Endothelial cell of umbilical vein (primary cell): ENCODE data around the gene ZNF423. TPM values are rescaled to one million over a fixed set of nuclear protein-coding genes. Genes with fewer than 3 reads are reported as not detected.
A peak's percentile ranks its signal among the peaks of the same experiment; 100 is the strongest.

Experiments used
- BruUV-seq: library from RNA; stranded (reverse); fragments of 400-500 nt; replicated peaks from 2 replicates; lab custom pipeline; 2021; lab: Mats Ljungman, UMichigan
- CTCF ChIA-PET: fragments of 300-600, 350-600 bp; sonication (Branson Sonifier 250); formaldehyde crosslinking; loops from one replicate; lab custom pipeline; 2021; ENCODE audit warnings: antibody characterized with exemption, inconsistent platforms; lab: Charles Lee
- POLR2A ChIA-PET: fragments of 300-600, 350-600 bp; sonication (Branson Sonifier 250); formaldehyde crosslinking; loops from one replicate; lab custom pipeline; 2021; ENCODE audit warnings: antibody characterized with exemption, inconsistent platforms; lab: Charles Lee
- DNase-seq: peaks from one replicate; pipeline ENCODE4 v3.0.0-alpha.2; 2011; ENCODE audit warnings: low read depth, low spot score
- FAIRE-seq: peaks from 2 replicates; lab custom pipeline; 2011; peaks lifted over from hg19 to GRCh38; lab: Jason Lieb, UNC
- H2AFZ ChIP-seq: 2 replicates; pipeline ENCODE4 v1.6.0; 2012; ENCODE audit warnings: low read depth, low read length, control low read depth, inconsistent platforms
- H3K27ac ChIP-seq: 2 replicates; pipeline ENCODE4 v1.5.1; 2011; ENCODE audit warnings: low read depth, mild to moderate bottlenecking, control low read depth, low read length, moderate library complexity; ENCODE audit not compliant: insufficient read depth
- H3K27me3 ChIP-seq, 2 experiments: 2 replicates each; pipeline versions ENCODE4 v1.6.0 to v1.6.1; 2011; ENCODE audit warnings: low read length in 2 of 2, mixed read lengths in 1 of 2; ENCODE audit not compliant: control insufficient read depth in 2 of 2, insufficient read depth in 2 of 2
- H3K36me3 ChIP-seq, 2 experiments: 2 replicates in 1 of 2; 3 replicates in 1 of 2; pipeline ENCODE4 v1.5.1; 2011; ENCODE audit warnings: low read length in 2 of 2, mild to moderate bottlenecking in 1 of 2, moderate library complexity in 1 of 2; ENCODE audit not compliant: control insufficient read depth in 2 of 2, insufficient read depth in 2 of 2; ENCODE audit errors: extremely low read depth in 1 of 2
- H3K4me1 ChIP-seq: 3 replicates; pipeline ENCODE4 v1.5.1; 2011; ENCODE audit warnings: mild to moderate bottlenecking, low read length; ENCODE audit not compliant: control insufficient read depth, insufficient read depth; ENCODE audit errors: extremely low read depth
- H3K4me2 ChIP-seq: 2 replicates; pipeline ENCODE4 v1.6.1; 2011; ENCODE audit warnings: low read length, control low read depth, mixed read lengths; ENCODE audit not compliant: insufficient read depth
- H3K4me3 ChIP-seq, 3 experiments: fragments of 200-600 bp in 1 of 3; sonication (generic), shearing (Covaris generic) in 1 of 3; replicated peaks in 1 of 3; 2 replicates each; pipeline ENCODE4 v1.5.1; 2011 to 2016; ENCODE audit warnings: control low read depth in 3 of 3, low read length in 3 of 3, mild to moderate bottlenecking in 2 of 3, inconsistent platforms in 1 of 3, low read depth in 1 of 3, moderate library complexity in 1 of 3; ENCODE audit not compliant: insufficient read depth in 1 of 3
- H3K79me2 ChIP-seq: 2 replicates; pipeline ENCODE4 v1.6.0; 2012; ENCODE audit warnings: low read length, inconsistent platforms; ENCODE audit not compliant: control insufficient read depth, insufficient read depth
- H3K9ac ChIP-seq: replicated peaks from 2 replicates; pipeline ENCODE3; 2011; ENCODE audit warnings: low read length, control low read depth; ENCODE audit not compliant: insufficient read depth; ENCODE audit errors: extremely low read depth
- H3K9me1 ChIP-seq: replicated peaks from 3 replicates; pipeline ENCODE4 v1.6.0; 2011; ENCODE audit warnings: mild to moderate bottlenecking, low read length; ENCODE audit not compliant: control insufficient read depth, insufficient read depth; ENCODE audit errors: extremely low read depth
- H3K9me3 ChIP-seq: replicated peaks from 2 replicates; pipeline ENCODE4 v1.5.1; 2012; ENCODE audit warnings: low read length, inconsistent platforms; ENCODE audit not compliant: control insufficient read depth, insufficient read depth
- H4K20me1 ChIP-seq: replicated peaks from 2 replicates; pipeline ENCODE3; 2011; ENCODE audit warnings: mild to moderate bottlenecking, low read length; ENCODE audit not compliant: control insufficient read depth, insufficient read depth; ENCODE audit errors: extremely low read depth
- EZH2 ChIP-seq: IDR thresholded peaks from 2 replicates; pipeline ENCODE4 v1.6.1; 2012; ENCODE audit warnings: borderline replicate concordance, low read depth, mild to moderate bottlenecking, moderate library complexity, low read length, inconsistent platforms; ENCODE audit not compliant: severe bottlenecking
- FOS ChIP-seq: IDR thresholded peaks from 2 replicates; pipeline ENCODE4 v1.6.1; 2011; ENCODE audit warnings: mild to moderate bottlenecking, low read length, moderate library complexity, borderline replicate concordance; ENCODE audit not compliant: insufficient read depth
- GATA2 ChIP-seq: IDR thresholded peaks from 2 replicates; pipeline ENCODE4 v1.7.0; 2011; ENCODE audit warnings: low read depth, mild to moderate bottlenecking, moderate library complexity, mixed read lengths, low read length; ENCODE audit not compliant: insufficient read length, insufficient read depth
- JUN ChIP-seq: IDR thresholded peaks from 2 replicates; pipeline ENCODE4 v1.6.1; 2011; ENCODE audit warnings: borderline replicate concordance, low read depth; ENCODE audit not compliant: insufficient read length, insufficient read depth
- MYC ChIP-seq: IDR thresholded peaks from one replicate; pipeline ENCODE4 v1.6.1; 2011; ENCODE audit warnings: mild to moderate bottlenecking, low read depth, low read length
- POLR2A ChIP-seq: IDR thresholded peaks from 2 replicates; pipeline ENCODE4 v1.6.1; 2012; ENCODE audit warnings: low read depth, mild to moderate bottlenecking, control low read depth, low read length
- POLR2AphosphoS5 ChIP-seq: IDR thresholded peaks from 2 replicates; pipeline ENCODE4 v1.6.1; 2012; ENCODE audit warnings: low read depth, mild to moderate bottlenecking, control low read depth, low read length, moderate library complexity; ENCODE audit not compliant: insufficient read depth
- dilution Hi-C: fragments of 300-500 bp; cut with MboI; formaldehyde crosslinking; loops from one replicate; pipeline ENCODE4 v1.15.0; 2019; ENCODE audit warnings: low sequenced_read_pairs; ENCODE audit not compliant: extremely low pct_ligation_motif_present
- intact Hi-C: fragments of 100-400 bp; cut with micrococcal nuclease; formaldehyde crosslinking; loops from one replicate; pipeline ENCODE4 v1.10.0; 2022
- polyA plus RNA-seq, 4 experiments: library from polyadenylated mRNA; depleted of rRNA in 3 of 4; stranded (reverse) in 3 of 4; unstranded in 1 of 4; fragments of >200 nt; gene quantifications; 2 replicates each; pipeline versions ENCODE4 v1.2.1 to v1.2.3, GENCODE V29; 2011 to 2012; ENCODE audit warnings: missing spikeins in 1 of 4
- total RNA-seq: library from RNA; stranded (reverse); gene quantifications from 2 replicates; pipeline ENCODE4 v1.2.3, GENCODE V29; 2021
- TF ChIP-seq, protein P1 (sequence below), 2 donors: IDR thresholded peaks; 1 replicate in 1 of 2; 2 replicates in 1 of 2; pipeline ENCODE4 v1.5.1; 2011; ENCODE audit warnings: low read length in 2 of 2, mild to moderate bottlenecking in 2 of 2, moderate library complexity in 2 of 2, control low read depth in 1 of 2, inconsistent platforms in 1 of 2, low read depth in 1 of 2; ENCODE audit not compliant: insufficient read depth in 1 of 2; ENCODE audit errors: extremely low read depth in 1 of 2
- TF ChIP-seq, protein P2 (sequence below): IDR thresholded peaks from 2 replicates; pipeline ENCODE4 v1.6.1; 2011; ENCODE audit not compliant: insufficient read depth, insufficient read length

The ZNF423 gene
- total and polyA plus RNA-seq, 2 donors (not counting 3 experiments of a cell fraction or from before 2014, with no cell fraction given), result 2.2 to 8.1 TPM

DNA sequence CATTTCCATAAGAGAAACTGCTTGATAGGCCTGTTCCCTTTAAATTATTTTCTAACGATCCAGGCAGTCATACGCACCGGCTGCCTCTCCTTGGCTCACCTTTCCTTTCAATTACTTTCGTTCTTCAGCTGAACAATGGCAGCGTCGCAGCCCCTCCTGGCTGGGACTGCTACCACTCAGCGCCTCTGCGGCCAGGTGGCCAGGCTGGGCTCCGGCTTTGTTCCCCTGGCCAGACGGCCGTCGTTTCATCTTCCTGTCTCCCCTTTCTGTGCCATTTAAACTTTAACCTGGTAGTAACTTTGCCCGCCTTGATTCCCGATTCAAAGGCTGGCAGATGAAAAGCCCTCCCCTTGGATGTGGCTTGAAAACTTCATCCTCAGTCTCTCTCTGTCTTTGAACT, 403.3 kb downstream of the ZNF423 start:
- Histone ChIP-seq H3K4me3 (peak overlapping the region in 1 of 3 experiments; percentile 32), H3K9me1 (no peaks in the 10 kb centered on the region), H3K9ac (no peak overlapping the region), H3K9me3 (no peaks in the 10 kb centered on the region), H2AFZ (peak overlapping the region; percentile 59), H3K27ac (no peak overlapping the region), H4K20me1 (no peaks in the 10 kb centered on the region), H3K36me3 (no peaks in the 10 kb centered on the region), H3K4me2 (peak overlapping the region; percentile 61), H3K27me3 (no peaks in the 10 kb centered on the region), H3K79me2 (no peaks in the 10 kb centered on the region), H3K4me1 (peaks cover 9% of the 10 kb centered on the region)
- no peak for TF ChIP-seq MYC
- no peak for TF ChIP-seq FOS
- no peak for TF ChIP-seq POLR2A
- no peak for TF ChIP-seq POLR2AphosphoS5
- TF ChIP-seq, protein P1, sequence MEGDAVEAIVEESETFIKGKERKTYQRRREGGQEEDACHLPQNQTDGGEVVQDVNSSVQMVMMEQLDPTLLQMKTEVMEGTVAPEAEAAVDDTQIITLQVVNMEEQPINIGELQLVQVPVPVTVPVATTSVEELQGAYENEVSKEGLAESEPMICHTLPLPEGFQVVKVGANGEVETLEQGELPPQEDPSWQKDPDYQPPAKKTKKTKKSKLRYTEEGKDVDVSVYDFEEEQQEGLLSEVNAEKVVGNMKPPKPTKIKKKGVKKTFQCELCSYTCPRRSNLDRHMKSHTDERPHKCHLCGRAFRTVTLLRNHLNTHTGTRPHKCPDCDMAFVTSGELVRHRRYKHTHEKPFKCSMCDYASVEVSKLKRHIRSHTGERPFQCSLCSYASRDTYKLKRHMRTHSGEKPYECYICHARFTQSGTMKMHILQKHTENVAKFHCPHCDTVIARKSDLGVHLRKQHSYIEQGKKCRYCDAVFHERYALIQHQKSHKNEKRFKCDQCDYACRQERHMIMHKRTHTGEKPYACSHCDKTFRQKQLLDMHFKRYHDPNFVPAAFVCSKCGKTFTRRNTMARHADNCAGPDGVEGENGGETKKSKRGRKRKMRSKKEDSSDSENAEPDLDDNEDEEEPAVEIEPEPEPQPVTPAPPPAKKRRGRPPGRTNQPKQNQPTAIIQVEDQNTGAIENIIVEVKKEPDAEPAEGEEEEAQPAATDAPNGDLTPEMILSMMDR (IDR thresholded peaks at IDR 0.05; ENCODE audit: extremely low read depth in 1 of 2, insufficient read depth in 1 of 2, low read depth in 1 of 2, low read length in 2 of 2), result no peak
- TF ChIP-seq, protein P2, sequence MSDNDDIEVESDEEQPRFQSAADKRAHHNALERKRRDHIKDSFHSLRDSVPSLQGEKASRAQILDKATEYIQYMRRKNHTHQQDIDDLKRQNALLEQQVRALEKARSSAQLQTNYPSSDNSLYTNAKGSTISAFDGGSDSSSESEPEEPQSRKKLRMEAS, result no peak
- TF ChIP-seq JUN, result no peak
- TF ChIP-seq GATA2, result no peak
- TF ChIP-seq EZH2, result no peak
- intact Hi-C loops (no loop called here), dilution Hi-C loops (no loop called here)
- BruUV-seq, result no TSS peak
- ChIA-PET CTCF (no interaction called here), POLR2A (no interaction called here)
- no peak for FAIRE-seq
- no peak for DNase-seq
